Omental fat pad (tissue), 4 donors: ENCODE measurements around the gene LRRC2. TPM values are rescaled to one million over a fixed set of nuclear protein-coding genes. Genes with fewer than 3 reads are reported as not detected.
"Not testable (repeated sequence)": the region's sequence is repeated elsewhere in the genome, so short reads cannot be mapped to it uniquely, and the experiment has no call there.

Source experiments
- ATAC-seq: fragments of 150-250 bp; one replicate; pipeline ENCODE4 v1.9.1; 2016; ENCODE audit warnings: mild to moderate bottlenecking, moderate library complexity; ENCODE audit not compliant: low FRiP score
- DNase-seq: peaks from one replicate; pipeline ENCODE4 v3.0.0-alpha.2; 2019; ENCODE audit warnings: low spot score
- total RNA-seq, 4 donors: library from RNA; depleted of rRNA; stranded (reverse); fragments of >200 nt; gene quantifications; one replicate each; pipeline ENCODE4 v1.1.0, GENCODE V29; 2016
- TF ChIP-seq, protein P1 (sequence below), 3 donors: fragments of 450-650 bp; IDR thresholded peaks; one replicate each; pipeline ENCODE4 v1.5.1; 2016 to 2017; ENCODE audit warnings: antibody characterized with exemption in 3 of 3, mild to moderate bottlenecking in 3 of 3, moderate library complexity in 2 of 3

LRRC2 gene
- total RNA-seq, 4 donors from 2014 or later: 2.0 to 6.9 (median 3.8) TPM

DNA sequence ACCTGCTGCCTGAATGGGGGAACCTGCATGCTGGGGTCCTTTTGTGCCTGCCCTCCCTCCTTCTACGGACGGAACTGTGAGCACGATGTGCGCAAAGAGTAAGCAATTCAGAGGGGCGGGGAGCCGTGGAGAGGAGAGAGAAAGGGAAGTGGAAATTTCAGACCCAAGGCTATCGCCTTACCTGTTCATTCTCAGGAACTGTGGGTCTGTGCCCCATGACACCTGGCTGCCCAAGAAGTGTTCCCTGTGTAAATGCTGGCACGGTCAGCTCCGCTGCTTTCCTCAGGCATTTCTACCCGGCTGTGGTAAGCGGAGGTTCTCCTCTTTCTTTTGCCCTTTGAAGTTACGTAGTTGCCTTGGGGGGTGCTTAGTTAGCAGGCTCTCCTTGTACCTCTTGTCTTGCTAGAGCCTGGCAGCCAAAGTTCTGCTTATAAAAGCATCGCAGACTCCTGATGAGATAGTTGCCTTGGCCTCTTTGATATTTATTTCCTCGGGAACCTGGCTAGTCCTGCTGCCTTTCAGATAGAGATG lies 13.7 kb upstream of the LRRC2 start:
- DNase-seq (no peak), ATAC-seq (no peak)
- TF ChIP-seq, protein P1, sequence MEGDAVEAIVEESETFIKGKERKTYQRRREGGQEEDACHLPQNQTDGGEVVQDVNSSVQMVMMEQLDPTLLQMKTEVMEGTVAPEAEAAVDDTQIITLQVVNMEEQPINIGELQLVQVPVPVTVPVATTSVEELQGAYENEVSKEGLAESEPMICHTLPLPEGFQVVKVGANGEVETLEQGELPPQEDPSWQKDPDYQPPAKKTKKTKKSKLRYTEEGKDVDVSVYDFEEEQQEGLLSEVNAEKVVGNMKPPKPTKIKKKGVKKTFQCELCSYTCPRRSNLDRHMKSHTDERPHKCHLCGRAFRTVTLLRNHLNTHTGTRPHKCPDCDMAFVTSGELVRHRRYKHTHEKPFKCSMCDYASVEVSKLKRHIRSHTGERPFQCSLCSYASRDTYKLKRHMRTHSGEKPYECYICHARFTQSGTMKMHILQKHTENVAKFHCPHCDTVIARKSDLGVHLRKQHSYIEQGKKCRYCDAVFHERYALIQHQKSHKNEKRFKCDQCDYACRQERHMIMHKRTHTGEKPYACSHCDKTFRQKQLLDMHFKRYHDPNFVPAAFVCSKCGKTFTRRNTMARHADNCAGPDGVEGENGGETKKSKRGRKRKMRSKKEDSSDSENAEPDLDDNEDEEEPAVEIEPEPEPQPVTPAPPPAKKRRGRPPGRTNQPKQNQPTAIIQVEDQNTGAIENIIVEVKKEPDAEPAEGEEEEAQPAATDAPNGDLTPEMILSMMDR (IDR thresholded peaks at IDR 0.05): no peak

DNA sequence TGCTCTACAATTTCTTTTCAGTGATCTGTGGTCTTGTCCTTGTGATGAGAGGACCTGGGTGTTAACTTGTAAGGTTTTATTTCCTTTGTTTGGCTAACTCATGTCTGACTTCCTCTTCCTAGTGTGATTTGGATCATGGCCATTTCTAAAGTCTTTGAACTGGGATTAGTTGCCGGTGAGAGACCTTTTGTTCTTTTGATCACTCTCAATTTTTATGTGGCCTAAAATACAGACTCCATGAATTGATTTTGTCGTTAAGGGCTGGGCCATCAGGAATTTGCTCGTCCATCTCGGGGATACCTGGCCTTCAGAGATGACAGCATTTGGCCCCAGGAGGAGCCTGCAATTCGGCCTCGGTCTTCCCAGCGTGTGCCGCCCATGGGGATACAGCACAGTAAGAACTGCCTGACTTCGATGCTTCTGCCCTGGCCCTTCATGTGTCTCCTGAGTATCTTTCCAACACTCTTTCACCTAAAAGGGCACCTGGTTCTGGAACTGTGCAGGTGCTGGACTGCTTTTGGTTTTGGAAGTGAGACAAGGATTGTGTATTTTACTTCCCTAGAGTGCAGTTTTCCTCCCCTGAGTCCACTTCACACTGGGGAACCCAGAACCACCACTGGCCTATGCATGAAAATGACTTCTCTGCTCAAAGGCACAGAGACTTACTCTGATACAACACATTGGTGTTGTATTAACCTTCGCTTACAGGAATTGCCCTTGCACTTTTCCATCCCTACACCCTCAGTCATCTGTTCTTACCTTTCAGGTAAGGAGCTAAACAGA lies 13.1 kb upstream of the LRRC2 start:
- DNase-seq: no peak
- ATAC-seq: no peak
- TF ChIP-seq, protein P1 (IDR thresholded peaks at IDR 0.05): no peak

DNA sequence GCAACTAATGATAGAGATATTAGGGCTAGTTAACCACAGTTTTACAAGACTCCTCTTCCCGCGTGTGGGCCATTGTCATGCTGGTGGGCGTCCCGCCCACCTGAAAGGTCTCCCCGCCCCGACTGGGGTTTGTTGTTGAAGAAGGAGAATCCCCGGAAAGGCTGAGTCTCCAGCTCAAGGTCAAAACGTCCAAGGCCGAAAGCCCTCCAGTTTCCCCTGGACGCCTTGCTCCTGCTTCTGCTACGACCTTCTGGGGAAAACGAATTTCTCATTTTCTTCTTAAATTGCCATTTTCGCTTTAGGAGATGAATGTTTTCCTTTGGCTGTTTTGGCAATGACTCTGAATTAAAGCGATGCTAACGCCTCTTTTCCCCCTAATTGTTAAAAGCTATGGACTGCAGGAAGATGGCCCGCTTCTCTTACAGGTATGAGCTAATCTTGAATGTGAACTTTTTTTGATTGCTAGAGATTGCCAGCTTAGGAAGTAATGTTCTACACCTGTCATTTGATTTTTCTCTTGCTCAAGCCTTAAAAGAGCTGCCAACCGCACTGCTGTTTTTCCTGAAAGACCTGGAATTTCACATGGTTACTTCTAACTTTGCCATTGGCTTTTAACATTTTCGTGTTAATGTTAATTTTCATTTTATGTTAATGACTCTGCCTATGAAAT lies 11.6 kb upstream of the LRRC2 start:
- not testable (repeated sequence) for ATAC-seq, DNase-seq

DNA sequence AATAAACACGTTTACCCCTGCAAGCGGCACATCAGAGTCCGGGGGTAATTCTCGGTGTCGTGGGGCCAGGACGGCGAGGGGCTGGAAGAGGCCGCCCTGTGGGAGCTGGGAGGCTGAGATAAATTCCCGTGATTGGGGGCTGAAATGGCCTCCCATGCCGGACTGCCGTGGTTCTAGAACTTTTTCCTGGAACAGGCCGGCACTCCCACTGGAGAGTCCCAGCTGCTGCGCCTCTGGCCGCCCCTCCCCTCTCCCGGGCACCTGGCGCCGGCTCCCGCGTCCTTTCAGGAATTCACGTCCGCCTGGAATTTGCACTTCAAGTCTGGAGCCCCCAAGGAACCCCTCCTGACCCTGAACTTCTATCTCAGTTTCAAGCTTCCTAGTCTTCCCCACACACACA lies 10.8 kb upstream of the LRRC2 start:
- no peak for DNase-seq
- TF ChIP-seq, protein P1 (IDR thresholded peaks at IDR 0.05): no peak
- ATAC-seq: no peak

DNA sequence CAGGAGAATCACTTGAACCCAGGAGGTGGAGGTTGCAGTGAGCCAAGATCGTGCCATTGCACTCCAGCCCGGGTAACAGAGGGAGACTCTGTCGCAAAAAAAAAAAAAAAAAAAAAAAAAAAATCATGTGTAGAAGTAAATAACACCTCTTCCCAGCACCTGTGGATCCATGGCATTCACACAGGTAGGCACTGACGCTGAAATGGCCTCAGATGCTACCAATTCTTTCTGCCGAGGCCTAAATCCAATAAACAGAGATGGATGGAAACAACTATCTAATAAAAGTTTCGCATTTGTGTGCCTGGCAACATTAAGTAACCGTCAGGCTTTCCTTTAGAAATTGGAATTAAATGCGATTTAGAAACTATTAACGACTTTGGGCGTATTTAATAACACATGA lies 10.3 kb upstream of the LRRC2 start:
- no peak for ATAC-seq
- TF ChIP-seq, protein P1 (IDR thresholded peaks at IDR 0.05): no peak
- DNase-seq: no peak

DNA sequence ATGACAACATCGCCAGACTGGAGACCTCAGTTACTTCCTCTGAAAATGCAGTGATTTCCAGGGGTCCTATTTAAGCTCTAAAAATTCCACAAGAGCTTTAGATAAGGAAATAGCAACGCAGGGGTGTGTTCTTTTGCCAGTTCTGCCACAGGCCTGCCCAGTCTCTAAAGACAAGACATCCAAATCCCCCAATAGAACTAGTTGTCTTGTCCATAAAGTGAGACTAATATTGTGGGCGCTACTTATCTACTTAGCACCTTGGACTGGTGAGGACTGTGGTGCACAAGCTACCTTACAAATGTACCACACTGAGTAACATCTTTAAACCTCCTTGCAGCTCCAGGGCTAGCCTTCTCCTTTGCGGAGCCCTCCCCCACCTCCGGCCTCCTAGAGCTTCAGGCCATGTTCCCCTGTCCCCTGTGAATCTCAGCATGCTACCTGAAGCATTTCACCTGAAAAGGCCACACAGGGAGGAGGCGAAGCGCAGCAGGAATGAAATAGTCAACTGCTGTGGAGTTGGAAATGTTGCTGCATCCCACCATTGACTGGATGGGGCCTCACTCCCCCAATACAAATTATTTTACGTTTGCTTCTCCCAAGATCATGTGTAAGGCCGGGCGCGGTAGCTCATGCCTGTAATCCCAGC lies 9.6 kb upstream of the LRRC2 start:
- ATAC-seq (no peak), DNase-seq (no peak)
- TF ChIP-seq, protein P1 (IDR thresholded peaks at IDR 0.05): no peak

DNA sequence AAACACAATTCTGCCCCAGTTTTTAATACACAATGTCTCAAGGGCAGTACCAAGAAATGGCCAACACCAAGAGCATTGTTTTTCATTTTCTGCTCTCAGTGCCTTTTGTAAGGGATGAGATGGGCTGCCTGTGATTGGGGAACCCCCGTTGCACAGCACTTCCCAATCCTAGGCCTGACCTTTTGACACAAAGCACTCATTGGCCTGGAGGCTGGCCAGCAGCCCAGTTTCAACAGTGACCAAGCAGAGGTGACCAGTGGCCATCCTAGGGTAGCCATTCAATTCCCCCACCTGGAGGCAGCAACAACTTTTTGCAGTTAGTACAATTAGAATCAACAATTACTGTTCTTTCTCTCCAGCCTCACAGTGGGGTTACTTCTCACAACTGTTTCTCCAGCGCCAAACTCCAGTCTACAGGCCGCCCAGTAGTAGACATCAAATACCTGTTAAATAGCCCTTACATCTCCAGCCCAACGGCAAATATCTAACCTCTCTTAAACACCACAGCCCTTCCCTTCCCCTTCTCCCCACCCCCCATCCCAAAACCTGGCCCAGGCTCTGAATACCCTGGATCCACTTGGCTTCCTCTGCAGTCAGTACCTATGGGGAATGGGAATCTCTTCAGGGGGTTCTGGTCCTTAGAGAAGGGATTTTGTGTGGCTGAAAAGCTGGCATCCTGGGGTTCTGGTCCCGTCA lies 8.9 kb upstream of the LRRC2 start:
- TF ChIP-seq, protein P1 (IDR thresholded peaks at IDR 0.05): no peak
- DNase-seq (no peak), ATAC-seq (no peak)
